ENCODE data around the gene PIK3CD.

DNA sequence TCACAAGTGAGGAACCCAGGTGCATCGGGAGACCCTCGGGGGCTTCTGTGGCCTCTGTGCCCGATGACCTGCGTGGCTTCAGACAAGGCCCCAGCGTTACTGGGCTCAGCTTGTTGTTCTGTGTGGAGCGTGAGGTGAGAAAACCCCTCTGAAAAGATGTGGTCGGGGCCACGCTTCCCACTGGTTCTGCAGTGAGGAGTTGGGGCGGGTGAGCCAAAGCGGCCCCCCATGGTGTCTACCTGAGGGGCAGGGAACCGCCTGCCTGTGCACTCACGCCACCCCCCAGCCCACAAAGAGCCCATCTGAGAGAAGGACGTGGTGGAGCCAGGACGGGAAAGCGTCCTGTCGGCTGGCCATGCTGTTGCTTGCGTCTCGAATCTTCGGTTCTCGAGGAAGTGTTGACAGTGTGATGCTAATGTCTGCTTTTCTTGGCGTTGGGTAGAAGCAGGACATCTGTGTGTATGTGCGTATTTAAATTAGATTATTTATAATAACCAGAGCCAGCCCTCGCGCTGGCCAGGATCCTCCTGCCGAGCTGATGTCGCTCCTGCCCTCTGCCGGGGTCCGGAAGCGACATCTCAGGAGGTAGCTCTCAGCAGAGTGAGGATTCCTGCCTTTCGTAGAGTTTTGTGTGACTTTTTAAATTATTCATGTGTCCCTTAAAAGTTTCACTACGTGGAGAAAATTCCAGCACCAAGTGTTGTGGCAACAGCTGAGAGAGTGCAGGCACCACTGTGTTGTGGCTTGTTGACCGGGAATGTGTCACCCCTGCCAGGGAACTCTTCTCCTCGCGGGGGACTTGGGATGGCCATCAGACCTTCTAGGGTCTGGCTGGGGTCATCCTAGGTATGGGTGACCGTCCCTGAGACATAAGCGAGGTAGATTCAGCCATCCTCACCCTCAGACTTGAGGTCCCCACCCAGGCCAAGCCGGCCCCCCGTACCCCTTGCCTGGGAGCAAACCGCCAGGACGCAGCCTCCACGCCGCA lies 47.5 kb upstream of the PIK3CD start:
- TF ChIP-seq, protein P1, sequence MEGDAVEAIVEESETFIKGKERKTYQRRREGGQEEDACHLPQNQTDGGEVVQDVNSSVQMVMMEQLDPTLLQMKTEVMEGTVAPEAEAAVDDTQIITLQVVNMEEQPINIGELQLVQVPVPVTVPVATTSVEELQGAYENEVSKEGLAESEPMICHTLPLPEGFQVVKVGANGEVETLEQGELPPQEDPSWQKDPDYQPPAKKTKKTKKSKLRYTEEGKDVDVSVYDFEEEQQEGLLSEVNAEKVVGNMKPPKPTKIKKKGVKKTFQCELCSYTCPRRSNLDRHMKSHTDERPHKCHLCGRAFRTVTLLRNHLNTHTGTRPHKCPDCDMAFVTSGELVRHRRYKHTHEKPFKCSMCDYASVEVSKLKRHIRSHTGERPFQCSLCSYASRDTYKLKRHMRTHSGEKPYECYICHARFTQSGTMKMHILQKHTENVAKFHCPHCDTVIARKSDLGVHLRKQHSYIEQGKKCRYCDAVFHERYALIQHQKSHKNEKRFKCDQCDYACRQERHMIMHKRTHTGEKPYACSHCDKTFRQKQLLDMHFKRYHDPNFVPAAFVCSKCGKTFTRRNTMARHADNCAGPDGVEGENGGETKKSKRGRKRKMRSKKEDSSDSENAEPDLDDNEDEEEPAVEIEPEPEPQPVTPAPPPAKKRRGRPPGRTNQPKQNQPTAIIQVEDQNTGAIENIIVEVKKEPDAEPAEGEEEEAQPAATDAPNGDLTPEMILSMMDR (IDR thresholded peaks at IDR 0.05): no peak
- no peak for TF ChIP-seq POLR2A (IDR thresholded peaks at IDR 0.05)

All from esophagus squamous epithelium (tissue), 4 donors.